Glomerular visceral epithelial cell (primary cell): ENCODE measurements around the gene PRPF19.

Experiments
- DNase-seq: peaks from one replicate; pipeline ENCODE4 v3.0.0-alpha.2; 2016; ENCODE audit errors: extremely low spot score

PRPF19 gene

GRCh38 chr11:60844045-60844869 is 62.1 kb downstream of the PRPF19 start:
- peak; percentile 34 for DNase-seq

DNA sequence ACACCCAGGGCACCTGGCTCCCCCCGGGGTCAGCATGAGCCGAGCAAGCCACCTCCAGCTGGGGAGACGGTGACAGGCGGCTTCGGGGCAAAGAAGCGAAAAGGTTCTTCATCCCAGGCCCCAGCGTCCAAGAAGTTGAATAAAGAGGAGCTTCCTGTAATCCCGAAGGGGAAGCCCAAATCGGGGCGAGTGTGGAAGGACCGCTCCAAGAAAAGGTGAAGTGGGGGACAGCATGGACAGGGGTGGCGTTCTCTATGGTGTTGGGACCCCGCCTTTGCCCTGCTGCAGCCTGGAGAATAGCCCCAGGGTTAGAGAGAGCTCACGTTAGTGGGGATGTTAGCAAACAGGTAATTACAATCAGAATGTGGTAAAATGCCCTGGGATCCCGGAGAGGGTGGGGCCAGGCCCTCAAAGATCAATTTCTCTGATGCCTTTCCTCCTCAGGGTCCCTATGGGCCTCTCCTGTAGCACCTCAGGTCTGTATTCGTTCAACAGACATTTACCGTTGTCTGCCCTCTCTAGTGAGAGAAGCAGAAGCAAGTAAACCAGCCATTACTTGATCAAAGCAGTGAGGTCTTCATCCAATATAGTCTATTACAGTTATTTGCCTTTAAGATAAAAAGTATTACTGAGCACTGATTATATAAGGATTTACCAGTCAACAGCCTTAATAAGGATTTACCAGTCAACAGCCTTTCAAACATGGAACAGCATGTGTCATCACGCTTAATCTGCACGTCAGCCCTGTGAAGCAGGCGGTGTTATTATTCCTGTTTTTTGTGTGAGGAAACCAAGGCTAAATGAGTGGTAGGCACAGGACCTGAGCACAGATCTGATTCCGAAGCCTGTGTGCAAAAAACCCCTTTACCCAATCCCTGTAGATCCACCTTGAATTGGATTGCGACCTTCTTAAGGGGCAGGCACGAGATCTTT is 63.5 kb downstream of the PRPF19 start:
- no peak for DNase-seq

DNA sequence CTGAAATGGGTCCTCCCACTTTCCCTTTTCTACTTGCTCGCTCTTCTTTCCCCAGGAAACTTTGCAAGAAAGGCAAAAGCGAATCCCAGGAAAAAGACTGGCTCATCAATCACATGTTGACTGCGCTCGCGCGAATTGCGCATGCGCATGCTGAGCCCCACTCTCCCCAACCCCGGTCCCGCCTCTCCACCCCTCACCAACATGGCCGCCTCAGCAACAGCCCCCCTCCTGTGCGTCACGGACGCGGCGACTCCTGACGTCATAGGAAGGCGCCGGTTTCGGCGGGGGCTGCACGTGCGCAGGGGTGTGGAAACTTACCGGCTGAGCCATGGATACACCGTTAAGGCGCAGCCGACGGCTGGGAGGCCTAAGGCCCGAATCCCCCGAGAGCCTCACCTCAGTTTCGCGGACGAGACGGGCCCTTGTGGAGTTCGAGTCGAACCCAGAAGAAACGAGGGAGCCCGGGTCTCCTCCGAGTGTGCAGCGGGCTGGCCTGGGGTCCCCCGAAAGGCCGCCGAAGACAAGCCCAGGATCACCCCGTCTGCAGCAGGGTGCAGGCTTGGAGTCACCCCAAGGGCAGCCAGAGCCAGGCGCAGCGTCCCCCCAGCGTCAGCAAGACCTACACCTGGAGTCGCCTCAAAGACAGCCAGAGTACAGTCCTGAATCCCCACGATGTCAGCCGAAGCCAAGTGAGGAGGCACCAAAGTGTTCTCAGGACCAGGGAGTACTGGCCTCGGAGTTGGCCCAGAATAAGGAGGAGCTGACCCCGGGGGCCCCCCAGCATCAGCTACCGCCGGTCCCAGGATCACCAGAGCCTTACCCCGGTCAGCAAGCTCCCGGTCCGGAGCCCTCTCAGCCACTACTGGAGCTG is 64.4 kb downstream of the PRPF19 start, which contains the start of gene CCDC86:
Gene CCDC86 (plus strand): TSS at position 317 of the 871 bp plus-strand sequence. CDS start 12 bp downstream, at position 329.
- peak; percentile 93 for DNase-seq
